SU-DHL-6 (cell line): ENCODE results near the gene RGL2.

Experiments used
- H2AFZ ChIP-seq: fragments of 200-600 bp; sonication (generic); 2 replicates; pipeline ENCODE4 v1.6.1; 2014; ENCODE audit warnings: low read depth, mild to moderate bottlenecking, moderate library complexity, mixed read lengths, antibody characterized with exemption, low read length; ENCODE audit not compliant: severe bottlenecking
- H3F3A ChIP-seq: fragments of 200-600 bp; shearing (Covaris generic); 2 replicates; pipeline ENCODE4 v1.6.0; 2016; ENCODE audit warnings: antibody characterized with exemption, mild to moderate bottlenecking; ENCODE audit not compliant: insufficient read depth
- H3K27ac ChIP-seq: fragments of 200-600 bp; sonication (generic); 2 replicates; pipeline ENCODE4 v1.5.1; 2016; ENCODE audit warnings: low read depth, mild to moderate bottlenecking, low read length, moderate library complexity, mixed read lengths
- H3K27me3 ChIP-seq: fragments of 200-600 bp; sonication (generic), shearing (Covaris generic); 2 replicates; pipeline ENCODE4 v1.6.0; 2014; ENCODE audit warnings: mild to moderate bottlenecking, low read length
- H3K36me3 ChIP-seq: fragments of 200-600 bp; sonication (generic); 2 replicates; pipeline ENCODE4 v1.6.1; 2014; ENCODE audit warnings: mild to moderate bottlenecking, low read length, mixed read lengths
- H3K4me2 ChIP-seq: fragments of 300-600, 200-600 bp; shearing (Covaris generic), sonication (generic); 2 replicates; pipeline ENCODE4 v1.6.0; 2014; ENCODE audit warnings: low read length, low read depth, mild to moderate bottlenecking; ENCODE audit not compliant: poor library complexity, severe bottlenecking
- H3K4me3 ChIP-seq: fragments of 200-600 bp; sonication (generic); 2 replicates; pipeline ENCODE4 v1.5.1; 2014; ENCODE audit warnings: antibody characterized with exemption, low read length, mild to moderate bottlenecking, mixed read lengths; ENCODE audit not compliant: insufficient read depth, poor library complexity, severe bottlenecking
- H3K79me2 ChIP-seq: fragments of 200-600 bp; sonication (generic); 2 replicates; pipeline ENCODE4 v1.6.1; 2014; ENCODE audit warnings: mild to moderate bottlenecking, low read length, moderate library complexity; ENCODE audit not compliant: insufficient read depth
- H3K9ac ChIP-seq: fragments of 200-600 bp; sonication (generic); 2 replicates; pipeline ENCODE4 v1.7.0; 2014; ENCODE audit warnings: mild to moderate bottlenecking, low read length
- H3K9me2 ChIP-seq: fragments of 200-600 bp; sonication (generic); replicated peaks from 2 replicates; pipeline ENCODE4 v1.6.1; 2014; ENCODE audit warnings: low read length; ENCODE audit not compliant: insufficient read depth
- H3K9me3 ChIP-seq: fragments of 200-600 bp; sonication (generic); 2 replicates; pipeline ENCODE4 v1.6.1; 2014; ENCODE audit warnings: low read length, mixed read lengths; ENCODE audit not compliant: insufficient read depth
- H4K20me1 ChIP-seq: fragments of 200-600 bp; sonication (generic); 2 replicates; pipeline ENCODE4 v1.6.1; 2014; ENCODE audit warnings: low read depth, mild to moderate bottlenecking, antibody characterized with exemption, low read length, moderate library complexity, mixed read lengths
- CTCF ChIP-seq: fragments of 200-600 bp; sonication (generic); IDR thresholded peaks from one replicate; pipeline ENCODE4 v1.5.1; 2017; ENCODE audit warnings: antibody characterized with exemption, mild to moderate bottlenecking, low read length, moderate library complexity; ENCODE audit not compliant: insufficient read depth, poor library complexity, severe bottlenecking
- EZH2phosphoT487 ChIP-seq: fragments of 200-600 bp; sonication (generic), shearing (Covaris generic); conservative IDR thresholded peaks from 2 replicates; pipeline ENCODE4 v1.6.1; 2018; ENCODE audit warnings: mild to moderate bottlenecking, antibody characterized with exemption, low read length, moderate library complexity, mixed read lengths

The RGL2 gene

DNA sequence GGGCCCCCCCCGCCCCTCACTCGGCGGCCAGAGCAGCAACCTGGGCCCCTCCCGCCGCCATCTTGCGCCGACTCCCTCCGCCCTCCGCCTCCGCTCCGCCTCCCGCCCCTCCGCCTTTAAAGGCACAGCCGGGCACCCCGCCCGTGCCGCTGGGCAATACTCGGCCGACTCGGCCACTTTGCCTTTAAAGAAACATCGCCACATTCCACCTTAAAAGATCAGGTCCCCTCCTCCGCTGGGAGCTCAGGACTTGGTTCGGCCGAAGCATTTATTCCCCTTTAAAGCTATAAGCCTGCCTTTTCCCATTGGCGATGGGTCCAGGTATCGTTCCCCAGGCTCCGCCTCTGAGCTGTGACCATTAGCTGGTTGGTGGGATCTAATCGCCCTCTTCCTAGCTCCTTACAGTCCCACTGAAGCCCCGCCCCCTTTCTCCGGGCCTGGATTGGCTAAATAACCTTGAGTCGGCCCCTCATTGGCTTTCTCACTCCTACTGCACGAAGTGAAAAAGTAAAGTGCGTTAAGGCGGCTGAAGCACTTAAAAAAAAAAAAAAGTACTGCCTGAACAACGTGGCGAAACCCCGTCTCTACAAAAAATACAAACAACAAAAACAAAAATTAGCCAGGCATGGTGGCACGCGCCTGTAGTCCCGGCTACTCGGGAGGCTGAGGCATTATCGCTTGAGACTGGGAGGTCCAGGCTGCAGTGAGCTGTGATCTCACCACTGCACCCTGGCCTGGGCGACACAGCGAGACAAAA is 19.1 kb upstream of the RGL2 start, which contains the start of gene ZBTB22:
Gene ZBTB22 (minus strand): TSS at position 76 of the 757 bp plus-strand sequence. CDS start 828 bp downstream, outside the sequence.
- H3K4me2 ChIP-seq: peak within 1 kb of the TSS; percentile 55
- H3K27ac ChIP-seq: peak within 1 kb of the TSS; percentile 77
- TF ChIP-seq EZH2phosphoT487 (no peak), CTCF (no peak)
- no peaks in the 10 kb centered on the region; the same call in 1 of the 2 replicates for H4K20me1 ChIP-seq
- H3K79me2 ChIP-seq: peaks cover 40% of the 10 kb centered on the region
- peak within 1 kb of the TSS; percentile 1 for H2AFZ ChIP-seq
- H3K36me3 ChIP-seq: peaks cover 21% of the 10 kb centered on the region
- H3K27me3 ChIP-seq: no peaks in the 10 kb centered on the region
- peak within 1 kb of the TSS; percentile 45 for H3K9ac ChIP-seq
- no peaks in the 10 kb centered on the region for H3K9me2 ChIP-seq
- H3K4me3 ChIP-seq: peak within 1 kb of the TSS; percentile 66
- no peaks in the 10 kb centered on the region for H3K9me3 ChIP-seq
- peaks cover 57% of the 10 kb centered on the region for H3F3A ChIP-seq

DNA sequence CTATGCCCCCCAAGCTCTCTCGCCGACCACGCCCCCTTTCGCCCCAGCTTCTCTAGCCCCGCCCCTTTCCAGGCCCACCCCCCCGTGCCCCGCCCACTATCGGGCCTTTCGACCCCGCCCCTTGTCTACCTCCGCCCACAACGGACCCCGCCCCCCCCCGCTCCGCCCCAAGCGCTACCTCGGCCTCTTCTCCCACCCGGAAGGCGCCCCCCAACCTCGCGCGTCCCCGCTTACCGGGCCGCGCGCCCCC is 18.6 kb upstream of the RGL2 start:
- TF ChIP-seq EZH2phosphoT487 (no peak), CTCF (no peak)
- Histone ChIP-seq H3K9me3 (no peaks in the 10 kb centered on the region), H3K4me2 (peak overlapping the region; percentile 55), H3K4me3 (peak overlapping the region; percentile 66), H3K36me3 (peaks cover 21% of the 10 kb centered on the region), H3K9me2 (no peaks in the 10 kb centered on the region), H2AFZ (no peak overlapping the region), H3K79me2 (peaks cover 40% of the 10 kb centered on the region), H3K27me3 (no peaks in the 10 kb centered on the region), H3K9ac (peak overlapping the region; percentile 45; the same call in 1 of the 2 replicates), H3K27ac (peak overlapping the region; percentile 77; the same call in 1 of the 2 replicates), H3F3A (peaks cover 60% of the 10 kb centered on the region), H4K20me1 (no peaks in the 10 kb centered on the region; the same call in 1 of the 2 replicates)

DNA sequence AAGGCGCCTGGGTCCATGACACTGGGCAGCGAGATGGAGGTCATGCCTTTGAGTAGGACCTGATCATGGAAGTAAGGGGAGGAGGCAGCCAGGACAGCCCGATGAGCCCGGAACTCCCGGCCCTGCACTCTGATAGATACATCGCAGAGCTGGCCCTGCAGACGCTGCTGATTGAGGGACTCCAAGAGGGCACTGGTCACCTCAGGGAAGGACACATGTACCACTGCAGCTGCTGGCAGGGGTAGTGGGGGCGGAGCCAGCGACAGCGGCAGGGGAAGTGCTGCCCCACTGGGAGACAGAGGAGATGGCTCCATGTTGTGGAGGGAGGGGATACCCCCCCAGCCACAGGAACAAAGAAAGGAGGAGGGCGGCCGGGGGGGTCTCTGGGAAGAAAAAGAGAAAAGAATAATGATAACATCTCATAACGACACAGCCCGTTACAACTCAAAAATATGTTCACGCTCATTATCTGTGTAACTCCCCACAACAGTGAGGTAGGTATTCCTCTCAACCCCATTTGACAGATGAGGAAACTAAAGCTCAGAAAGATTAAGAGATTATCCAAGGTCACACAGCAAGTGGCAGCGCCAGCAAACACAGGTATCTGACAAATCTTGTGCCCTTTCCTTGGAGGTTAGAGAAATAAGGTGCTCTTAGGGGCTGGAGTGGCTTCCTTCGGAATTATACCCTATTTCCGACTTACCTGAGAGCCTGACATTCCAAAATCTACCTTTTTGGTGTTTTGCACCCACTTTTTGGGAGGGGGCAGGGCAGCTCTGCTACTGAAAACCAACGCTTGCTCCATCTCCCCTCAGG is 18.1 kb upstream of the RGL2 start:
- no peaks in the 10 kb centered on the region for H3K27me3 ChIP-seq
- peaks cover 40% of the 10 kb centered on the region for H3K79me2 ChIP-seq
- H4K20me1 ChIP-seq: no peaks in the 10 kb centered on the region; the same call in 1 of the 2 replicates
- H3K27ac ChIP-seq: peak overlapping the region; percentile 16
- no peaks in the 10 kb centered on the region for H3K9me2 ChIP-seq
- H3K9ac ChIP-seq: no peak overlapping the region; the same call in 1 of the 2 replicates
- peaks cover 65% of the 10 kb centered on the region for H3F3A ChIP-seq
- no peaks in the 10 kb centered on the region for H3K9me3 ChIP-seq
- peak overlapping the region; percentile 66 for H3K4me3 ChIP-seq
- peaks cover 21% of the 10 kb centered on the region for H3K36me3 ChIP-seq
- peak overlapping the region; percentile 44 for H3K4me2 ChIP-seq
- H2AFZ ChIP-seq: no peak overlapping the region
- TF ChIP-seq CTCF: no peak
- TF ChIP-seq EZH2phosphoT487: no peak
